ENCODE results near the gene FBXL7. TPM values are rescaled to one million over a fixed set of nuclear protein-coding genes. Genes with fewer than 3 reads are reported as not detected.

FBXL7 gene
- total and polyA plus RNA-seq, 7 experiments from 2014 or later: not detected

DNA sequence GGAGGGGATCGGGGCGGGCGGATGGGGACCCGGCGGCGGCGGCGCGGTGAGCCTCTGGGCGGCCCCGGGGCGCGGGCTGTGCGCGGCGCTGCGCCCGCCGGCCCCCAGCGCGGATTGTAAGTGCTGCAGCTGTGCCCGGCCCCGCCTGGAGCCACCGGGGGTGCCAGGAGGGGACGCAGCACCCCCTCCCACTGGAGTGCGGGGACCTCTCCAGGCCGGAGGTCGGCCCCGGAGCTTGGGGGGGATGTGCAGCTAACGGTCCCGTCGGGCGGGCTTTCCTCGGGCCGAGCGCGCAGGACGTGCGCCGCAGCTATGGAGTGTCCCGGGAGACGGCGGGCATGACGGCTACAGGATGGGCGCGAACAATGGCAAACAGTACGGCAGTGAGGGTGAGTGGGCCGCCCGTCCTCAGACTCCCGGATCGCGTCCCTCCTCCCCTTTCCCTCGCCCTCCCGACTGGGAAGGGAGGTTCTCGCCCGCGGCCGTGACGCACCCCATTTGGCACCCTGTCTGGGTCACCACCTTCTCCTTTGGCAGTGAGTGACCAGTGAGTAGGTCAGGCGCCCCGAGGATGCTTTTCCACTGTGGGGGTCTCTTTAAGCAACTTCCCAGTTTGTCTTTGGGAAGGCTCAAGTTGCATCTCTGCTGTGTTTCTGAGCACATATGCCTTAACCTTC lies 483 bp downstream of the FBXL7 start:
- H3K36me3 ChIP-seq (ENCODE audit: control insufficient read depth in 2 of 3, insufficient read depth in 3 of 3, low read length in 3 of 3): no peaks in the 10 kb centered on the region
- peaks cover 0 to 3% of the 10 kb centered on the region in 2 donors for H3K27me3 ChIP-seq (ENCODE audit: control insufficient read depth in 2 of 2, insufficient read depth in 2 of 2, low read length in 2 of 2)
- no peaks in the 10 kb centered on the region for H3K9me3 ChIP-seq (ENCODE audit: control insufficient read depth in 2 of 3, low read length in 3 of 3)
- ChIA-PET POLR2A (no interaction called here), CTCF (no interaction called here)
- ATAC-seq (no peak), DNase-seq (no peak)
- Mint-ChIP-seq H3K4me3 (no peak overlapping the region), H3K4me1 (no peaks in the 10 kb centered on the region), H3K36me3 (peaks cover 0 to 5% (median 4%) of the 10 kb centered on the region in 5 donors), H3K27me3 (peaks cover 36 to 58% (median 54%) of the 10 kb centered on the region in 5 donors), H3K27ac (no peak overlapping the region), H3K9me3 (peaks cover 0 to 18% (median 3%) of the 10 kb centered on the region in 11 donors)
- H3K27ac ChIP-seq (ENCODE audit: low read depth, low read length): no peak overlapping the region
- H3K4me3 ChIP-seq (ENCODE audit: low read length): no peak overlapping the region
- no peaks in the 10 kb centered on the region for H3K4me1 ChIP-seq (ENCODE audit: control insufficient read depth in 2 of 2, insufficient read depth in 2 of 2, low read length in 2 of 2)
- intact Hi-C loops (cut with micrococcal nuclease): no loop called here

GRCh38 chr5:15501091-15501791 lies 1.3 kb downstream of the FBXL7 start:
- intact Hi-C loops (cut with micrococcal nuclease): no loop called here
- ATAC-seq (no peak), DNase-seq (no peak)
- Histone ChIP-seq H3K9me3 (ENCODE audit: control insufficient read depth in 2 of 3, low read length in 3 of 3) (no peaks in the 10 kb centered on the region), H3K27me3 (ENCODE audit: control insufficient read depth in 2 of 2, insufficient read depth in 2 of 2, low read length in 2 of 2) (peaks cover 0 to 3% of the 10 kb centered on the region in 2 donors), H3K4me1 (ENCODE audit: control insufficient read depth in 2 of 2, insufficient read depth in 2 of 2, low read length in 2 of 2) (no peaks in the 10 kb centered on the region), H3K27ac (ENCODE audit: low read depth, low read length) (no peak overlapping the region), H3K4me3 (ENCODE audit: low read length) (no peak overlapping the region), H3K36me3 (ENCODE audit: control insufficient read depth in 2 of 3, insufficient read depth in 3 of 3, low read length in 3 of 3) (no peaks in the 10 kb centered on the region)
- Mint-ChIP-seq H3K36me3 (peaks cover 0 to 5% (median 4%) of the 10 kb centered on the region in 5 donors), H3K9me3 (peaks cover 0 to 18% (median 2%) of the 10 kb centered on the region in 11 donors), H3K27ac (no peak overlapping the region), H3K4me1 (no peaks in the 10 kb centered on the region), H3K4me3 (no peak overlapping the region), H3K27me3 (peaks cover 36 to 59% (median 54%) of the 10 kb centered on the region in 5 donors)
- POLR2A ChIA-PET: no interaction called here
- CTCF ChIA-PET: no interaction called here

DNA sequence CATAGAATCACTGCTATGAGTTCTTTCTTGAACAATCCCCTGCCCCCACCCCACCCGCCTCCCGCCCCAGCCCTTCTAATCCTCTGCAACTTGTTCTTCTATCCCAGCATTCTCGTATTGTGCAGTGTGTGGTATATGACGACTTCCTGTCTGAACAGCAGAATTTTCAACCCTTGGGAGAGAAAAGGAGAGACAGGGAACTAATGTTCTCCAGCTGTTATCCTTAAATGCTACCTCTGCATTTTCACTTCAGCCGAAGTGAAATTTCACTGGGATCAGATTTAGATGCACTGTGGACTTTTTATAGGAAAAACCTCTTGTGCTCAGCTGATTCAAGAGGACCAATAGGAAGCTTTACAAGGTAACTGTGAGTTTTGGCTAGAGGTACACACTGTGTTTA lies 2.2 kb downstream of the FBXL7 start:
- ATAC-seq: no peak
- Mint-ChIP-seq H3K9me3 (peaks cover 0 to 18% (median 2%) of the 10 kb centered on the region in 11 donors), H3K36me3 (peaks cover 0 to 5% (median 4%) of the 10 kb centered on the region in 5 donors), H3K27ac (no peak overlapping the region), H3K4me3 (no peak overlapping the region), H3K27me3 (peaks cover 36 to 63% (median 54%) of the 10 kb centered on the region in 5 donors), H3K4me1 (no peaks in the 10 kb centered on the region)
- Histone ChIP-seq H3K9me3 (ENCODE audit: control insufficient read depth in 2 of 3, low read length in 3 of 3) (no peaks in the 10 kb centered on the region), H3K4me1 (ENCODE audit: control insufficient read depth in 2 of 2, insufficient read depth in 2 of 2, low read length in 2 of 2) (no peaks in the 10 kb centered on the region), H3K27ac (ENCODE audit: low read depth, low read length) (no peak overlapping the region), H3K4me3 (ENCODE audit: low read length) (no peak overlapping the region), H3K36me3 (ENCODE audit: control insufficient read depth in 2 of 3, insufficient read depth in 3 of 3, low read length in 3 of 3) (no peaks in the 10 kb centered on the region), H3K27me3 (ENCODE audit: control insufficient read depth in 2 of 2, insufficient read depth in 2 of 2, low read length in 2 of 2) (peaks cover 0 to 3% of the 10 kb centered on the region in 2 donors)
- ChIA-PET POLR2A (no interaction called here), CTCF (no interaction called here)
- intact Hi-C loops (cut with micrococcal nuclease): no loop called here
- no peak for DNase-seq

- Mint-ChIP-seq H3K27me3 (peaks cover 15 to 40% (median 29%) of the 10 kb centered on the region in 5 donors), H3K4me3 (no peak overlapping the region), H3K4me1 (no peaks in the 10 kb centered on the region), H3K36me3 (no peaks in the 10 kb centered on the region), H3K27ac (no peak overlapping the region), H3K9me3 (peaks cover 0 to 12% (median 1%) of the 10 kb centered on the region in 11 donors)
- POLR2A ChIA-PET: no interaction called here
- H3K4me1 ChIP-seq (ENCODE audit: control insufficient read depth in 2 of 2, insufficient read depth in 2 of 2, low read length in 2 of 2): no peaks in the 10 kb centered on the region
- H3K9me3 ChIP-seq (ENCODE audit: control insufficient read depth in 2 of 3, low read length in 3 of 3): no peaks in the 10 kb centered on the region
- no peak overlapping the region for H3K4me3 ChIP-seq (ENCODE audit: low read length)
- no peaks in the 10 kb centered on the region for H3K36me3 ChIP-seq (ENCODE audit: control insufficient read depth in 2 of 3, insufficient read depth in 3 of 3, low read length in 3 of 3)
- DNase-seq: no peak
- intact Hi-C loops (cut with micrococcal nuclease): no loop called here
- no peak overlapping the region for H3K27ac ChIP-seq (ENCODE audit: low read depth, low read length)
- no peaks in the 10 kb centered on the region for H3K27me3 ChIP-seq (ENCODE audit: control insufficient read depth in 2 of 2, insufficient read depth in 2 of 2, low read length in 2 of 2)
- ATAC-seq: no peak
- CTCF ChIA-PET: no interaction called here
Observed at GRCh38 chr5:15506146-15506545, 6.2 kb downstream of the FBXL7 start.

DNA sequence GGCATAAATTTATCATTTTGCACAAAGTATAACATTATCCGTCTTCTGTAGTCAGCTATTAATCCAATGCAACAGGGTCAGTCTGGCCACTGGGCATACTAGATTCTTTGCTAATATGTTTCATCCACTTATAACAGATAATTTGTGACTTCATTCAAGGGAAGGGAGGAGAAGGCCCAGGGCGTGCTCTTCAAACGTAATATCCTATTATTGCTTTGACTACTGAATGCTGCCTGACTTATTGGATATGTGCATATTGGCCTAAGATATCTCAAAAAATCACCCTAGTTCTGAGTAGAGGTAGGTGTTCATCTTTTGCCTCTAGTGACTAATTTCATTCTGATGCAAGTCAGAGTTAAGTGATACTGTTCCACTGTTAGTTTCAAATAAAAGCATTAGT lies 6.9 kb downstream of the FBXL7 start:
- H3K9me3 ChIP-seq (ENCODE audit: control insufficient read depth in 2 of 3, low read length in 3 of 3): no peaks in the 10 kb centered on the region
- no peak overlapping the region for H3K4me3 ChIP-seq (ENCODE audit: low read length)
- H3K27ac ChIP-seq (ENCODE audit: low read depth, low read length): no peak overlapping the region
- Mint-ChIP-seq H3K4me3 (no peak overlapping the region), H3K27me3 (peaks cover 8 to 32% (median 21%) of the 10 kb centered on the region in 5 donors), H3K36me3 (no peaks in the 10 kb centered on the region), H3K27ac (no peak overlapping the region), H3K4me1 (no peaks in the 10 kb centered on the region), H3K9me3 (peaks cover 0 to 12% (median 1%) of the 10 kb centered on the region in 11 donors)
- H3K4me1 ChIP-seq (ENCODE audit: control insufficient read depth in 2 of 2, insufficient read depth in 2 of 2, low read length in 2 of 2): no peaks in the 10 kb centered on the region
- no peaks in the 10 kb centered on the region for H3K27me3 ChIP-seq (ENCODE audit: control insufficient read depth in 2 of 2, insufficient read depth in 2 of 2, low read length in 2 of 2)
- CTCF ChIA-PET: no interaction called here
- no peaks in the 10 kb centered on the region for H3K36me3 ChIP-seq (ENCODE audit: control insufficient read depth in 2 of 3, insufficient read depth in 3 of 3, low read length in 3 of 3)
- ATAC-seq (no peak), DNase-seq (no peak)
- intact Hi-C loops (cut with micrococcal nuclease): no loop called here
- POLR2A ChIA-PET: no interaction called here

DNA sequence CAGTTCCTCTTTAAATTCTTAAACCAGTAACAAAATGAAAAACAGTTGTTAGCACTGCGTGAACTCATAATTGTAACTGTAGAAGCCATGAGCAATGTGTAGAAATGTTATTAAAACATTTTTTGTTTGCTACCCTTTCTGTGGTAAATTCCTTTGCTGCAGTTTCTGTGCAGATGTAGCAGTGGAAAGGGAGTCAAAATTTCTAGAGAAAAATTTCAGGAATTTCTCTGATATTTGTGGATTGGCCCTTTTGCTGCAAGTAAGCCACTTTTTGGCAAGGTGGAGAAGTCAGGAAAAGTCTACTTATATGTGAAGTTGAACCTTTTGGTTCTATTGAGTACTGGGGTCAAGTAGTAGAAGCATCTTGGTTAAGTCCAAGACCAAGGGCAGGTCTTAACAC lies 10.1 kb downstream of the FBXL7 start:
- CTCF ChIA-PET: no interaction called here
- Histone ChIP-seq H3K9me3 (ENCODE audit: control insufficient read depth in 2 of 3, low read length in 3 of 3) (no peaks in the 10 kb centered on the region), H3K36me3 (ENCODE audit: control insufficient read depth in 2 of 3, insufficient read depth in 3 of 3, low read length in 3 of 3) (no peaks in the 10 kb centered on the region), H3K27ac (ENCODE audit: low read depth, low read length) (no peak overlapping the region), H3K4me1 (ENCODE audit: control insufficient read depth in 2 of 2, insufficient read depth in 2 of 2, low read length in 2 of 2) (no peaks in the 10 kb centered on the region), H3K4me3 (ENCODE audit: low read length) (no peak overlapping the region), H3K27me3 (ENCODE audit: control insufficient read depth in 2 of 2, insufficient read depth in 2 of 2, low read length in 2 of 2) (no peaks in the 10 kb centered on the region)
- Mint-ChIP-seq H3K4me1 (no peaks in the 10 kb centered on the region), H3K4me3 (no peak overlapping the region), H3K36me3 (no peaks in the 10 kb centered on the region), H3K9me3 (peaks cover 0 to 6% (median 0%) of the 10 kb centered on the region in 11 donors), H3K27me3 (peaks cover 0 to 6% (median 4%) of the 10 kb centered on the region in 5 donors), H3K27ac (no peak overlapping the region)
- intact Hi-C loops (cut with micrococcal nuclease): no loop called here
- ATAC-seq: no peak
- no peak for DNase-seq
- POLR2A ChIA-PET: no interaction called here

DNA sequence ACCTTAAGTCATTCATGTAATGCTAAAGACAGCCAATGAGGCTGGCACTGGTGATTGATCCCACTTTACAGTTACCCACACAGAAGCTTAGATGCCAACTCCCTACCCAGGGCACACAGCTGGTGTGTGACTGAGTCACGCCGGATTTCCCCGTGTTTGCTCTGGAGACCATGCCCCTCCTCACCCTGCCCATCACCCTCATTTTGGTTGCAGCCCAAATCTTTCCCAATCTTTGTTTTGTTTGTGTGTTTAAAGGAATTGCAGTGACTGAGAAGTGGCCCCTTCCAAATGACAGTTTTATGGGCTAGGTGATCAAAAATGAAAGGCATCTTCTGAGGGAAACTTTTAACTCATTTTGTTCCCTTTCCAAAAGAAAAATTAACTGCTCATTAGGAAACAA lies 10.9 kb downstream of the FBXL7 start:
- no peaks in the 10 kb centered on the region for H3K4me1 ChIP-seq (ENCODE audit: control insufficient read depth in 2 of 2, insufficient read depth in 2 of 2, low read length in 2 of 2)
- no peaks in the 10 kb centered on the region for H3K9me3 ChIP-seq (ENCODE audit: control insufficient read depth in 2 of 3, low read length in 3 of 3)
- H3K27ac Mint-ChIP-seq: no peak overlapping the region
- DNase-seq (no peak), ATAC-seq (no peak)
- H3K27me3 ChIP-seq (ENCODE audit: control insufficient read depth in 2 of 2, insufficient read depth in 2 of 2, low read length in 2 of 2): no peaks in the 10 kb centered on the region
- H3K27me3 Mint-ChIP-seq: peaks cover 0 to 6% (median 0%) of the 10 kb centered on the region in 5 donors
- no peak overlapping the region for H3K4me3 Mint-ChIP-seq
- no peak overlapping the region for H3K27ac ChIP-seq (ENCODE audit: low read depth, low read length)
- peaks cover 0 to 7% (median 0%) of the 10 kb centered on the region in 11 donors for H3K9me3 Mint-ChIP-seq
- H3K36me3 Mint-ChIP-seq: no peaks in the 10 kb centered on the region
- intact Hi-C loops (cut with micrococcal nuclease): no loop called here
- ChIA-PET CTCF (no interaction called here), POLR2A (no interaction called here)
- no peaks in the 10 kb centered on the region for H3K4me1 Mint-ChIP-seq
- no peaks in the 10 kb centered on the region for H3K36me3 ChIP-seq (ENCODE audit: control insufficient read depth in 2 of 3, insufficient read depth in 3 of 3, low read length in 3 of 3)
- H3K4me3 ChIP-seq (ENCODE audit: low read length): no peak overlapping the region

All from naive thymus-derived CD4-positive, alpha-beta T cell (primary cell).